Measurements from ENCODE around the gene CD274.

DNA sequence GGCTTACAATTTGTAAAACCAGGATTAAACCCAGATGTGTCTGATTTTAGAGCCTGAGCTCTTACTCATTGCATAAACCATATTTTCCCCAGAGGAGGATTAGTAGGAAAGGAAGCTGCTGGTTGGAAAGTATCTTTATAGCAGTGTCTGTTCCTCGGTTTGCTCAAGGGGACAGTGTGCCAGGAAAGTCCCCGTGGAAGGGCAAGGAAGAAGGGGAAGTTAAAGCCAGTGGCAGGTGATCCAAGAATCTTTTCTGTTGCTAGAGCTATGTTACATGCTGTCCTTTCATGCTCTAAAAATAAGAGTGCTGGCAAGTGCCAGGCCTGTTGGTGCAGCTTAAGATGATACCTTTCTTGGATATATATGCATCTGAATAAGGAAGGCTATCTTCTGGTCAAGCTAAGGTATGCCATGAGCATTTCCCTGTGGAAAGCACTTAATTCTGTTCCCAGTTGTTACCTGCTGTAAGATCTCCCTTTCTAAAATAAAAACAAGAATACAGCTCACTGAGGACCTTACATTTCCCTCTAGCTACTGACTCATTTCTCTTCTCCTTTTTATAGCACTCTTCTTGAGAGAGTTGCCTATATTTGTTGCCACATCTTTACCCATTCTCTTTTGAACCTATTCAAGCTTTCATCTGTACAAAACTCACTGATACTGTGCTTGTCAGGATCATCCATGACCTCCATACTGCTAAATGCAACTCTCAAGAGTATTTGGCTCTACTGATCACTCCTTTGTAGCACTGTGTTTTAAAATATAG lies 68.0 kb downstream of the CD274 start:
- TF ChIP-seq CTCF (IDR thresholded peaks at IDR 0.05; ENCODE audit: low read length) (no peak), EZH2 (IDR thresholded peaks at IDR 0.05; ENCODE audit: borderline replicate concordance, low read length) (no peak)

All from OCI-LY1 (cell line).